K562 (cell line): ENCODE measurements around the gene SLC16A4. TPM values are rescaled to one million over a fixed set of nuclear protein-coding genes. Genes with fewer than 3 reads are reported as not detected.

Experiments
- CTCFL ChIP-seq: IDR thresholded peaks from 2 replicates; pipeline ENCODE4 v1.6.1; 2011; ENCODE audit warnings: borderline replicate concordance, low read depth, mild to moderate bottlenecking, moderate library complexity, low read length; ENCODE audit not compliant: insufficient read depth, poor library complexity, severe bottlenecking
- KAT7 ChIP-seq: sonication (generic); formaldehyde crosslinking; IDR thresholded peaks from 2 replicates; pipeline ENCODE4 v1.8.0; 2022; ENCODE audit warnings: missing genetic modification reagents, mild to moderate bottlenecking, borderline replicate concordance
- PHTF2 ChIP-seq: fragments of 250-450 bp; sonication (Bioruptor Pico); IDR thresholded peaks from 2 replicates; pipeline ENCODE4 v1.5.0; 2021; ENCODE audit warnings: mild to moderate bottlenecking
- PTRF ChIP-seq: fragments of 450-650 bp; IDR thresholded peaks from 2 replicates; pipeline ENCODE4 v1.6.1; 2016; ENCODE audit warnings: mild to moderate bottlenecking, missing genetic modification characterization, missing compliant biosample characterization
- SOX6 ChIP-seq: fragments of 450-650 bp; IDR thresholded peaks from 2 replicates; pipeline ENCODE4 v1.6.1; 2014; ENCODE audit warnings: mild to moderate bottlenecking
- STAT6 ChIP-seq: sonication (generic); formaldehyde crosslinking; IDR thresholded peaks from 2 replicates; pipeline ENCODE4 v1.8.1; 2023; ENCODE audit warnings: mild to moderate bottlenecking, missing genetic modification reagents
- ZFX ChIP-seq: sonication (generic); formaldehyde crosslinking; IDR thresholded peaks from 2 replicates; pipeline ENCODE4 v1.8.0; 2022; ENCODE audit warnings: mild to moderate bottlenecking, missing genetic modification reagents, moderate library complexity
- ZNF57 ChIP-seq: fragments of 450-650 bp; formaldehyde crosslinking; IDR thresholded peaks from 2 replicates; pipeline ENCODE4 v1.4.0; 2020; ENCODE audit warnings: mild to moderate bottlenecking, moderate library complexity
- polyA plus RNA-seq, 8 experiments: library from polyadenylated mRNA; depleted of rRNA in 4 of 8; stranded (reverse) in 5 of 8; unstranded in 3 of 8; fragments of >200 nt; fragmentation: Nextera tagmentation in 2 of 8; fragmentation: Illumina TruSeq in 1 of 8; extraction: Ambion mirVana in 2 of 8; extraction: Trizol in 1 of 8; gene quantifications; 2 replicates each; pipeline versions ENCODE4 v1.2.1 to v1.2.3, GENCODE V29; 2011 to 2014; ENCODE audit warnings: inconsistent platforms in 1 of 8, missing spikeins in 1 of 8
- total RNA-seq, 7 experiments: library from RNA; depleted of rRNA in 6 of 7; stranded (reverse); fragments of >200 nt in 6 of 7; fragmentation: Illumina TruSeq in 2 of 7; extraction: Trizol in 2 of 7; gene quantifications; 2 replicates each; pipeline versions ENCODE4 v1.2.1 to v1.2.3, GENCODE V29; 2011 to 2021; ENCODE audit warnings: low replicate concordance in 1 of 7
- TF ChIP-seq, protein P1 (sequence below), 2 experiments: fragments of 450-650 bp in 1 of 2; IDR thresholded peaks; 2 replicates each; pipeline ENCODE4 v1.6.1; 2011 to 2017; ENCODE audit warnings: low read depth in 2 of 2, antibody characterized with exemption in 1 of 2, borderline replicate concordance in 1 of 2, low read length in 1 of 2, mild to moderate bottlenecking in 1 of 2, mixed read lengths in 1 of 2; ENCODE audit not compliant: control insufficient read depth in 1 of 2
- TF ChIP-seq, protein P2 (sequence below), 2 experiments: fragments of 450-650 bp; IDR thresholded peaks; 2 replicates each; pipeline ENCODE4 v1.6.1; 2016; ENCODE audit warnings: mild to moderate bottlenecking in 2 of 2, borderline replicate concordance in 1 of 2, low read depth in 1 of 2, moderate library complexity in 1 of 2

Gene SLC16A4
- total and polyA plus RNA-seq, 9 of the 15 experiments (the other 6 are each of a cell fraction or from before 2014, with no cell fraction given): 0.04 to 0.31 (median 0.18) TPM; not detected in 1

DNA sequence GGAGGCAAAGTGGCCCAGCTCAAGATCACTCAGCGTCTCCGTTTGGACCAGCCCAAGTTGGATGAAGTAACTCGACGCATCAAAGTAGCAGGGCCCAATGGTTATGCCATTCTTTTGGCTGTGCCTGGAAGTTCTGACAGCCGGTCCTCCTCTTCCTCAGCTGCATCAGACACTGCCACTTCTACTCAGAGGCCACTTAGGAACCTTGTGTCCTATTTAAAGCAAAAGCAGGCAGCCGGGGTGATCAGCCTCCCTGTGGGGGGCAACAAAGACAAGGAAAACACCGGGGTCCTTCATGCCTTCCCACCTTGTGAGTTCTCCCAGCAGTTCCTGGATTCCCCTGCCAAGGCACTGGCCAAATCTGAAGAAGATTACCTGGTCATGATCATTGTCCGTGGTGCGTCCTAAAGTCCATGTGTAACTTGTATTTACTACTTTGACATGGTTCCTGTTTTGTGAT is 48.9 kb downstream of the SLC16A4 start (continued):
- TF ChIP-seq, protein P1, sequence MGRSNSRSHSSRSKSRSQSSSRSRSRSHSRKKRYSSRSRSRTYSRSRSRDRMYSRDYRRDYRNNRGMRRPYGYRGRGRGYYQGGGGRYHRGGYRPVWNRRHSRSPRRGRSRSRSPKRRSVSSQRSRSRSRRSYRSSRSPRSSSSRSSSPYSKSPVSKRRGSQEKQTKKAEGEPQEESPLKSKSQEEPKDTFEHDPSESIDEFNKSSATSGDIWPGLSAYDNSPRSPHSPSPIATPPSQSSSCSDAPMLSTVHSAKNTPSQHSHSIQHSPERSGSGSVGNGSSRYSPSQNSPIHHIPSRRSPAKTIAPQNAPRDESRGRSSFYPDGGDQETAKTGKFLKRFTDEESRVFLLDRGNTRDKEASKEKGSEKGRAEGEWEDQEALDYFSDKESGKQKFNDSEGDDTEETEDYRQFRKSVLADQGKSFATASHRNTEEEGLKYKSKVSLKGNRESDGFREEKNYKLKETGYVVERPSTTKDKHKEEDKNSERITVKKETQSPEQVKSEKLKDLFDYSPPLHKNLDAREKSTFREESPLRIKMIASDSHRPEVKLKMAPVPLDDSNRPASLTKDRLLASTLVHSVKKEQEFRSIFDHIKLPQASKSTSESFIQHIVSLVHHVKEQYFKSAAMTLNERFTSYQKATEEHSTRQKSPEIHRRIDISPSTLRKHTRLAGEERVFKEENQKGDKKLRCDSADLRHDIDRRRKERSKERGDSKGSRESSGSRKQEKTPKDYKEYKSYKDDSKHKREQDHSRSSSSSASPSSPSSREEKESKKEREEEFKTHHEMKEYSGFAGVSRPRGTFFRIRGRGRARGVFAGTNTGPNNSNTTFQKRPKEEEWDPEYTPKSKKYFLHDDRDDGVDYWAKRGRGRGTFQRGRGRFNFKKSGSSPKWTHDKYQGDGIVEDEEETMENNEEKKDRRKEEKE (IDR thresholded peaks at IDR 0.05; ENCODE audit: borderline replicate concordance in 1 of 2, control insufficient read depth in 1 of 2, low read depth in 2 of 2, low read length in 1 of 2): no peak
- no peak for TF ChIP-seq CTCFL
- TF ChIP-seq, protein P2, sequence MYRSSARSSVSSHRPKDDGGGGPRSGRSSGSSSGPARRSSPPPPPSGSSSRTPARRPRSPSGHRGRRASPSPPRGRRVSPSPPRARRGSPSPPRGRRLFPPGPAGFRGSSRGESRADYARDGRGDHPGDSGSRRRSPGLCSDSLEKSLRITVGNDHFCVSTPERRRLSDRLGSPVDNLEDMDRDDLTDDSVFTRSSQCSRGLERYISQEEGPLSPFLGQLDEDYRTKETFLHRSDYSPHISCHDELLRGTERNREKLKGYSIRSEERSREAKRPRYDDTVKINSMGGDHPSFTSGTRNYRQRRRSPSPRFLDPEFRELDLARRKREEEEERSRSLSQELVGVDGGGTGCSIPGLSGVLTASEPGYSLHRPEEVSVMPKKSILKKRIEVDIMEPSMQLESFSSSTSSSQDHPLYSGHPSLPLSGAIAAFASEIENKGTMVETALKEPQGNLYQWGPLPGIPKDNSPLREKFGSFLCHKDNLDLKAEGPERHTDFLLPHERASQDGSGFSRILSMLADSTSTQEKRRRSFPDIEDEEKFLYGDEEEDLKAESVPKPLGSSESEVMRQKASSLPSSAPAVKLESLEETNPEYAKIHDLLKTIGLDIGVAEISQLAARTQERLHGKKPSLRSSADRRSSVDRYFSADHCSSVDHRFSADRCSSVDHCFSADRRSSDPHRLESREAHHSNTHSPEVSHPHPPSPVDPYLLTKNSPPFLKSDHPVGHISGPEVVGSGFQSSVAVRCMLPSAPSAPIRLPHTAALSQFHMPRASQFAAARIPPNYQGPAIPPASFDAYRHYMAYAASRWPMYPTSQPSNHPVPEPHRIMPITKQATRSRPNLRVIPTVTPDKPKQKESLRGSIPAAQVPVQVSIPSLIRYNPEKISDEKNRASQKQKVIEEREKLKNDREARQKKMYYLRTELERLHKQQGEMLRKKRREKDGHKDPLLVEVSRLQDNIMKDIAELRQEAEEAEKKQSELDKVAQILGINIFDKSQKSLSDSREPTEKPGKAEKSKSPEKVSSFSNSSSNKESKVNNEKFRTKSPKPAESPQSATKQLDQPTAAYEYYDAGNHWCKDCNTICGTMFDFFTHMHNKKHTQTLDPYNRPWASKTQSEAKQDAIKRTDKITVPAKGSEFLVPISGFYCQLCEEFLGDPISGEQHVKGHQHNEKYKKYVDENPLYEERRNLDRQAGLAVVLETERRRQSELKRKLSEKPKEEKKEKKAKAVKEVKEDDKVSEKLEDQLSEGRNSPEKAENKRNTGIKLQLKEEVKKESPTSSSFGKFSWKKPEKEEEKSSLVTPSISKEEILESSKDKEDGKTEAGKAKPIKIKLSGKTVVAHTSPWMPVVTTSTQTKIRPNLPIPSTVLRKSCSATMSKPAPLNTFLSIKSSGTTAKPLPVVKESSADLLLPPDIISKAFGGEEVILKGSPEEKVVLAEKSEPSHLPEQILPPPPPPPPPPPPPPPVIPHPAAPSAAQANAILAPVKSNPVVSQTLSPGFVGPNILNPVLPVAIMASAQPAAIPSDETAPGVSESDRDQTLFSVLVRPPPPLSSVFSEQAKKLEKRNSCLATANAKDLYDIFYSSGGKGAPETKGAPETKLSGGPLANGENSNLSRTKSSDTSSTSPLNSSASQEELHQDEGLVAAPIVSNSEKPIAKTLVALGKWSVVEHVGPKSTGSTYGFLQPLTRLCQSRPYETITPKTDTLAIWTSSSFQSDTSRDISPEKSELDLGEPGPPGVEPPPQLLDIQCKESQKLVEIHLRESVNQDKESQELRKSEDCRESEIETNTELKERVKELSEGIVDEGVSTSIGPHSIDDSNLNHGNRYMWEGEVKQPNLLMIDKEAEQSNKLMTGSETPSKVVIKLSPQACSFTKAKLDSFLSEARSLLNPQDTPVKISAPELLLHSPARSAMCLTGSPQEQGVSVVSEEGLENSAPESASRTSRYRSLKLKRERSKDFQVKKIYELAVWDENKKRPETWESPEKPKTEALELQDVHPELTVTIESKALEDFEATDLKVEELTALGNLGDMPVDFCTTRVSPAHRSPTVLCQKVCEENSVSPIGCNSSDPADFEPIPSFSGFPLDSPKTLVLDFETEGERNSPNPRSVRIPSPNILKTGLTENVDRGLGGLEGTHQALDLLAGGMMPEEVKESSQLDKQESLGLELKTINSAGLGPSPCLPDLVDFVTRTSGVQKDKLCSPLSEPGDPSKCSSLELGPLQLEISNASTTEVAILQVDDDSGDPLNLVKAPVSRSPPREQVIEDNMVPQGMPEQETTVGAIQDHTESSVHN (IDR thresholded peaks at IDR 0.05; ENCODE audit: borderline replicate concordance in 1 of 2, low read depth in 1 of 2): no peak
- no peak for TF ChIP-seq ZFX
- TF ChIP-seq STAT6 (CRISPR knock-in tag): no peak
- TF ChIP-seq ZNF57: no peak
- TF ChIP-seq PHTF2 (CRISPR knock-in tag): no peak
- no peak for TF ChIP-seq SOX6
- 0 out of 2 replicates have a peak, but pooled peaks have one; percentile 40 for TF ChIP-seq KAT7 (CRISPR knock-in tag)
- TF ChIP-seq PTRF (tag): no peak
